Gastroesophageal sphincter (tissue), 4 donors: ENCODE data around the gene AMOTL1. TPM values are rescaled to one million over a fixed set of nuclear protein-coding genes. Genes with fewer than 3 reads are reported as not detected.
A peak's percentile ranks its signal among the peaks of the same experiment; 100 is the strongest.

Source experiments
- ATAC-seq: fragments of 150-250 bp; one replicate; pipeline ENCODE4 v1.9.1; 2016; ENCODE audit warnings: mild to moderate bottlenecking, moderate library complexity
- H3K27ac ChIP-seq, 4 donors: fragments of 200-600 bp; sonication (generic) in 3 of 4; 1 replicate in 3 of 4; 2 replicates in 1 of 4; pipeline ENCODE4 v1.5.1; 2016 to 2019
- H3K27me3 ChIP-seq: fragments of 200-600 bp; sonication (generic); one replicate; pipeline ENCODE4 v1.5.1; 2019
- H3K36me3 ChIP-seq, 2 donors: fragments of 200-600 bp; sonication (generic); one replicate each; pipeline ENCODE4 v1.5.1; 2019; ENCODE audit warnings: control low read depth in 1 of 2
- H3K4me1 ChIP-seq, 3 donors: fragments of 200-600 bp; sonication (generic); 1 replicate in 2 of 3; 2 replicates in 1 of 3; pipeline ENCODE4 v1.5.1; 2016 to 2019; ENCODE audit warnings: control low read depth in 2 of 3
- H3K4me3 ChIP-seq, 2 donors: fragments of 200-600 bp; sonication (generic); one replicate each; pipeline ENCODE4 v1.5.1; 2019; ENCODE audit warnings: mild to moderate bottlenecking in 1 of 2, moderate library complexity in 1 of 2
- H3K9me3 ChIP-seq, 3 donors: fragments of 200-600 bp; sonication (generic); one replicate each; pipeline ENCODE4 v1.5.1; 2017 to 2019; ENCODE audit warnings: control low read depth in 2 of 3
- EP300 ChIP-seq: sonication (generic); formaldehyde crosslinking; IDR thresholded peaks from one replicate; pipeline ENCODE4 v1.6.1; 2017; ENCODE audit warnings: antibody characterized with exemption, mild to moderate bottlenecking
- POLR2A ChIP-seq, 2 donors: fragments of 450-650 bp; IDR thresholded peaks; one replicate each; pipeline ENCODE4 v1.6.1; 2017; ENCODE audit warnings: antibody characterized with exemption in 2 of 2, mild to moderate bottlenecking in 2 of 2, moderate library complexity in 1 of 2
- POLR2AphosphoS5 ChIP-seq: sonication (generic); formaldehyde crosslinking; IDR thresholded peaks from one replicate; pipeline ENCODE4 v1.6.1; 2017; ENCODE audit warnings: antibody characterized with exemption
- WGBS, 2 donors: methylation state at CpG; one replicate each; pipeline ENCODE4 v1.1.5; 2018; ENCODE audit warnings: low coverage in 1 of 2; 5-methylcytosine and 5-hydroxymethylcytosine counted together
- total RNA-seq, 4 donors: library from RNA; depleted of rRNA; stranded (reverse); fragments of >200 nt; gene quantifications; one replicate each; pipeline ENCODE4 v1.1.0, GENCODE V29; 2016
- TF ChIP-seq, protein P1 (sequence below), 4 experiments: fragments of 200-600 bp in 2 of 4; fragments of 450-650 bp in 2 of 4; sonication (generic) in 1 of 4; IDR thresholded peaks; one replicate each; pipeline ENCODE4 v1.5.1; 2017 to 2019; ENCODE audit warnings: antibody characterized with exemption in 4 of 4, mild to moderate bottlenecking in 2 of 4, moderate library complexity in 2 of 4

Gene AMOTL1
- total RNA-seq, 4 donors from 2014 or later, result 136 to 215 (median 176) TPM

- WGBS, 2 donors, result 14 to 25% methylated on average over 5 of the region's 10 CpGs
- H3K27ac ChIP-seq, result peak overlapping the region; percentile 78 to 85 (median 81)
- H3K36me3 ChIP-seq, result no peaks in the 10 kb centered on the region
- H3K27me3 ChIP-seq, result no peaks in the 10 kb centered on the region
- H3K4me1 ChIP-seq, result peaks cover 23 to 68% (median 30%) of the 10 kb centered on the region in 3 donors
- no peak for TF ChIP-seq POLR2A (IDR thresholded peaks at IDR 0.05)
- TF ChIP-seq POLR2AphosphoS5, result no peak
- TF ChIP-seq, protein P1, sequence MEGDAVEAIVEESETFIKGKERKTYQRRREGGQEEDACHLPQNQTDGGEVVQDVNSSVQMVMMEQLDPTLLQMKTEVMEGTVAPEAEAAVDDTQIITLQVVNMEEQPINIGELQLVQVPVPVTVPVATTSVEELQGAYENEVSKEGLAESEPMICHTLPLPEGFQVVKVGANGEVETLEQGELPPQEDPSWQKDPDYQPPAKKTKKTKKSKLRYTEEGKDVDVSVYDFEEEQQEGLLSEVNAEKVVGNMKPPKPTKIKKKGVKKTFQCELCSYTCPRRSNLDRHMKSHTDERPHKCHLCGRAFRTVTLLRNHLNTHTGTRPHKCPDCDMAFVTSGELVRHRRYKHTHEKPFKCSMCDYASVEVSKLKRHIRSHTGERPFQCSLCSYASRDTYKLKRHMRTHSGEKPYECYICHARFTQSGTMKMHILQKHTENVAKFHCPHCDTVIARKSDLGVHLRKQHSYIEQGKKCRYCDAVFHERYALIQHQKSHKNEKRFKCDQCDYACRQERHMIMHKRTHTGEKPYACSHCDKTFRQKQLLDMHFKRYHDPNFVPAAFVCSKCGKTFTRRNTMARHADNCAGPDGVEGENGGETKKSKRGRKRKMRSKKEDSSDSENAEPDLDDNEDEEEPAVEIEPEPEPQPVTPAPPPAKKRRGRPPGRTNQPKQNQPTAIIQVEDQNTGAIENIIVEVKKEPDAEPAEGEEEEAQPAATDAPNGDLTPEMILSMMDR (IDR thresholded peaks at IDR 0.05), result no peak
- no peak for TF ChIP-seq EP300
- peak; percentile 16 for ATAC-seq
- no peaks in the 10 kb centered on the region for H3K9me3 ChIP-seq
- H3K4me3 ChIP-seq, result no peak overlapping the region
Observed at GRCh38 chr11:94750319-94751217, 17.6 kb upstream of the AMOTL1 start.

GRCh38 chr11:94751218-94751609, 16.9 kb upstream of the AMOTL1 start:
- peak; percentile 42 for ATAC-seq
- Histone ChIP-seq H3K4me3 (no peak overlapping the region), H3K27me3 (no peaks in the 10 kb centered on the region), H3K36me3 (no peaks in the 10 kb centered on the region), H3K4me1 (peaks cover 23 to 68% (median 30%) of the 10 kb centered on the region in 3 donors), H3K9me3 (no peaks in the 10 kb centered on the region), H3K27ac (peak overlapping the region; percentile 78 to 85 (median 81))
- 69 to 81% methylated on average over 5 of the region's 5 CpGs for WGBS, 2 donors
- peak; percentile 58 for TF ChIP-seq POLR2AphosphoS5
- TF ChIP-seq, protein P1 (IDR thresholded peaks at IDR 0.05), result no peak

DNA sequence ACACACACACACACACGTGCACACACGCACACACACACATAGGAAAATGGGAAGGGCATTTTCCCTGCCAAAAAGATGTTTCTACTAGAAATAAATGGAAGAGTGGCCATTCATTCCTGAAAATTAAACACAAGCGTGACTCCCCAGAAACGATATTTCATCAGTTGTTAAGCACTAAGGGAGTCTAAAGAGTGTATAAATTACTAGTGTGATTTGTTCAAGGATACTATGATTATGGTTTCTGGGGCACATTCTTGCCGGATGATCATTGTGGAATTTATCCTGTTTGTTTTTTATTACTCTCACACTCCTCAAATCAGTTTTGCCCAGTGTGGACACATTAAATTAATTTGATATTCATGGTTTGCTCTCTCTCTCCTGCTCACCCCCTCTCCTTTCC, 16.4 kb upstream of the AMOTL1 start:
- no peak for ATAC-seq
- H3K27me3 ChIP-seq, result no peaks in the 10 kb centered on the region
- no peaks in the 10 kb centered on the region for H3K9me3 ChIP-seq
- TF ChIP-seq POLR2A (IDR thresholded peaks at IDR 0.05) (no peak), EP300 (no peak), POLR2AphosphoS5 (no peak)
- TF ChIP-seq, protein P1 (IDR thresholded peaks at IDR 0.05), result no peak
- WGBS, 2 donors, result 18 to 48% methylated on average over 5 of the region's 5 CpGs
- H3K36me3 ChIP-seq, result no peaks in the 10 kb centered on the region
- peak overlapping the region; percentile 78 to 85 (median 81) for H3K27ac ChIP-seq
- peaks cover 23 to 66% (median 30%) of the 10 kb centered on the region in 3 donors for H3K4me1 ChIP-seq
- peak overlapping the region in 1 of 2 donors; percentile 7 for H3K4me3 ChIP-seq

- no peaks in the 10 kb centered on the region for H3K36me3 ChIP-seq
- no peak overlapping the region for H3K4me3 ChIP-seq
- no peak for ATAC-seq
- H3K4me1 ChIP-seq, result peaks cover 25 to 72% (median 29%) of the 10 kb centered on the region in 3 donors
- TF ChIP-seq, protein P1 (IDR thresholded peaks at IDR 0.05), result no peak
- TF ChIP-seq POLR2A (IDR thresholded peaks at IDR 0.05) (no peak), POLR2AphosphoS5 (no peak), EP300 (no peak)
- no peaks in the 10 kb centered on the region for H3K27me3 ChIP-seq
- peak overlapping the region; percentile 70 to 82 (median 79) for H3K27ac ChIP-seq
- no peaks in the 10 kb centered on the region for H3K9me3 ChIP-seq
- WGBS, 2 donors, result 63 to 67% methylated on average over 1 of the region's 1 CpG
Observed at GRCh38 chr11:94753630-94754029, 14.5 kb upstream of the AMOTL1 start.

GRCh38 chr11:94754335-94754734, 13.8 kb upstream of the AMOTL1 start:
- peaks cover 25 to 72% (median 29%) of the 10 kb centered on the region in 3 donors for H3K4me1 ChIP-seq
- H3K36me3 ChIP-seq, result no peaks in the 10 kb centered on the region
- WGBS, 2 donors, result 53 to 80% methylated on average over 1 to 2 of the region's 2 CpGs
- peak overlapping the region in 3 of 4 donors; percentile 26 to 78 (median 70) for H3K27ac ChIP-seq
- TF ChIP-seq POLR2AphosphoS5, result no peak
- TF ChIP-seq EP300, result no peak
- TF ChIP-seq, protein P1 (IDR thresholded peaks at IDR 0.05), result no peak
- TF ChIP-seq POLR2A (IDR thresholded peaks at IDR 0.05), result no peak
- H3K4me3 ChIP-seq, result no peak overlapping the region
- no peaks in the 10 kb centered on the region for H3K27me3 ChIP-seq
- ATAC-seq, result no peak
- H3K9me3 ChIP-seq, result no peaks in the 10 kb centered on the region
